COLO668 (cell line): ENCODE data around the gene TRDN.
"Not testable (repeated sequence)": the region's sequence is repeated elsewhere in the genome, so short reads cannot be mapped to it uniquely, and the experiment has no call there.

Experiments
- DNase-seq: peaks from one replicate; lab custom pipeline; 2025; ENCODE audit not compliant: unreplicated experiment; lab: John Stamatoyannopoulos, UW

Gene TRDN

GRCh38 chr6:123632641-123633040 is 4.1 kb downstream of the TRDN start:
- no peak for DNase-seq

GRCh38 chr6:123629258-123629941 is 7.3 kb downstream of the TRDN start:
- no peak for DNase-seq

DNA sequence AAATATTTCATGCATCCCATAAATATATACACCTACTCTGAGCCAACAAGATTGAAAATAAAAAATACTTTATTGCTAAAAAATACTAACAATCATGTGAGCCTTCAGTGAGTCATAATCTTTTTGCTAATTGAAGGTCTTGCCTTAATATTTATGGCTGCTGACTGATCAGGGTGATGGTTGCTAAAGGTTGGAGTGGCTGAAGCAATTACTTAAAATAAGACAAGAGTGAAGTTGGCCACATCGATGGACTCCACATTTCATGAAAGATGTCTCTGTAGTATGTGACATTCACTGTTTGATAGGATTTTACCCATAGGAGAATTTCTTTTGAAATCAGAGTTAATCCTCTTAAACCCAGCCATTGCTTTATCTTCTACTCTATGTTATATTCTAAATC is 11.1 kb downstream of the TRDN start:
- no peak for DNase-seq

- DNase-seq = no peak
Measured at GRCh38 chr6:123622780-123623179, 14.0 kb downstream of the TRDN start.

GRCh38 chr6:123619156-123619555 is 17.6 kb downstream of the TRDN start:
- DNase-seq = no peak

DNA sequence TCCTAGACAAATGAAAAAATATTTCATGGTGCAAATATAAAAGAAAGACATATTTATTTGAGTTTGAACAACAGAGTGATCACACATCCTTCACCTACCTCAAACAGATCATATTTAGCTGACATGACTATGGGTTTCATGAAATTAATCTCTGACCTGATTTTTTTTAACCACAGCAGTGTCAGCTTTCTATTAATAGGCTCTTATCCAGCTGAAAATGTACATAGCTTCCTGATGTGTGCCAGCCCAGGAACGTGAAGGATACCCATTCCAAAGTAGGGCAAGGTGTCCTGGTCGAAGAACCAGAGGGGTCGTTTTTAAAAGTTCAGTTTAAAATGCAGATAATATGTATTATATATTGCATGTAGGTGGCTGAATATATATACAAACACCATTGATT is 19.8 kb downstream of the TRDN start:
- no peak for DNase-seq

GRCh38 chr6:123616016-123616415 is 20.7 kb downstream of the TRDN start:
- no peak for DNase-seq

DNA sequence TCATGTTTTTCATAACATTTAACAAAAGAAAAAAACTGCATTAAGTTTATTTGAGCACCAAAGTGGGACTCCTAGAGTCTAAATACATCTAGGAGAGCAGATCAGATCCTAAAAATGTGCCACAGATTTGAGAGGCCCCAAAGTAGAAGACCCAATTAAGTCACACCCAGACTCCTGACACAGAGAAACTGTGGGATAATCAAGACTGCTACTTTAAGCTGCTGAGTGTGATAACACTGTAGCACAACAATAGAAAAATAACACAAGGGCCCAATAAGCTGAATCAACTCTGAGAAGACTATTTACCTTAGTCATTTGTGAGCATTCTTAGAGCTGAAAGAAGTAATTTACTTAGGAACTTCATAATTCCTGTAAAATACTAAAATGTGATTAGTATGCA is 26.0 kb downstream of the TRDN start:
- DNase-seq = no peak

GRCh38 chr6:123604067-123604466 is 32.7 kb downstream of the TRDN start:
- no peak for DNase-seq

DNA sequence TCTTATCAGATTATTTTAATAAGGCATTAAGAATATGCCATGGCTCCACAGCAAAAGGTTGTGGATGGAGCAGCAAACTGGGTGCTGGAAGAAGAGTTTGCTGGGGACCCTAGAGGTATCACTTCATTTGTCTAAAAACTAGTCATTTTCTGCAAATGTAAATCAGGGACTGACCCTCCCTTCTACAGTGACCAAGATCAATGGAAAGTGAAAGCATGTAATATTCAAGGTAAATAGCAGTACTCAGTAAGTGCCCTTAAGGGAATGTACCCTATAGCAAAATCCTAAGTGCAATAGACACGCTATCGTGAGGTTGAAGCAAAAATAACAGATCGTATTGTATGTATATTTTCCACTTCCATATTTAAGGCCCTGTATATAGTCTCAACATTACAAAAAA is 38.7 kb downstream of the TRDN start:
- no peak for DNase-seq

- DNase-seq = no peak
Measured at GRCh38 chr6:123594776-123595175, 42.0 kb downstream of the TRDN start.

DNA sequence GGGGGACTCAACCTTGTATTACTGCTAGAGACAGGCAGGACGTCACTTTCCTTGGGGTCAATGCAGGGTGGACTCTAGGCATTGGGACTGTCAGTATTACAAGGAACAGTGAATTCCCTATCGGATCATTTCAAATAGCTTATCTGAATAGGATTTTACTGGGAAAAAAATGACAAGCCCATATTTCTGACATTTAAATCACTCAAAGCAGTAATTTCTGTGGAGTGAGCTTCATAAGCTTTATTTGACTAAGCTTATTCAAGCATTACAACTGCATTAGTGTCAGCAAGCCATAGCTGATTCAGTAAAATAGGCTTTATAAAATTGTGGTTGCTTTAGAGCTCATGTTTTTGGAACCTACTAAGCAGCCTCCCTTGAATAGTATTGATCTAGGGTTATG is 44.3 kb downstream of the TRDN start:
- DNase-seq = no peak

DNA sequence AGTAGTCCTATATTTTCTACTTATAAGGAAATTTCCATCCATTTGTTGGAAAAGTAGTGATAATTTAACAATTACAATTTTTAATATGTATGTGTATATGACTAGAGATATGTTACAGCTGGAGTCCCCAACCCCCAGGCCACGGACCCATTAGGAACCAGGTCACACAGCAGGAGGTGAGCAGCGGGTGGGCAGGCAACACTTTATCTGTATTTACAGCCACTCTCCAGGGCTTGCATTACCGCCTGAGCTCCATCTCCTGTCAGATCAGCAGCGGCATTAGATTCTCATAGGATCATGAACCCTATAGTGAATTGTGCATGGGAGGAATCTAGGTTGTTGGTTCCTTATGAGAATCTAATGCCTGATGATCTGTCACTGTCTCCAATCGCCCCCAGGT is 46.8 kb downstream of the TRDN start:
- no peak for DNase-seq

- no peak for DNase-seq
Measured at GRCh38 chr6:123589317-123589716, 47.4 kb downstream of the TRDN start.

- no peak for DNase-seq
Measured at GRCh38 chr6:123588546-123588895, 48.2 kb downstream of the TRDN start.

- DNase-seq = no peak
Measured at GRCh38 chr6:123587838-123588545, 48.8 kb downstream of the TRDN start.

DNA sequence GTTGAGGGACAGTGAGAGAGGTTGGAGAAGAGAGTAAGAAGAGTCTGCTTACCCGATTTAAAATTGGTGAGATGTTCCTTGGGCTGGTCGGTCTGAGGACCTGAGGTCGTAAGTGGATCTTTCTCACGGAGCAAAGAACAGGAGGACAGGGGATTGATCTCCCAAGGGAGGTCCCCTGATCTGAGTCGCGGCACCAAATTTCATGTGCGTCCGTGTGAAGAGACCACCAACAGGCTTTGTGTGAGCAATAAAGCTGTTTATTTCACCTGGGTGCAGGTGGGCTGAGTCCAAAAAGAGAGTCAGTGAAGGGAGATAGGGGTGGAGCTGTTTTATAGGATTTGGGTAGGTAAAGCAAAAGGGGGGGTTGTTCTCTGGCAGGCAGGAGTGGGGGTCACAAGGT is 49.3 kb downstream of the TRDN start:
- not testable (repeated sequence) for DNase-seq

DNA sequence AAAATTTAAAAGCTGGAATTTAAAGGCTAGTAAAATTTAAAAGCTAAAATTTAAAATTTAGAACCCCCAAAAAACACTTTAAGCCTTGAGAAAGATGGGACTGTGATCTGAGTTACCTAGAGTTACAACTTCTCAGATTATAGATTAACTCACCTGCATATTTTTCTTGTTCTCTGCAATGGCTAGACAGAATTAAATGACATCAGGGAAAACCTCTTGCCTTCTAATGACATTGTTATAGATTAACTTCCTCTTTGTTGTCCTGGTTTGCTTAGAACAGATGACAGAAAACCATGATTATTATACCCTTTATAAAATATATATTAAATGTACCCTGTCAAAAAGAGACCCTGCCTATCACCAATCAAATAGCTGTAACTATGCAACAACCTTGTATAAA is 56.4 kb downstream of the TRDN start:
- DNase-seq = no peak

DNA sequence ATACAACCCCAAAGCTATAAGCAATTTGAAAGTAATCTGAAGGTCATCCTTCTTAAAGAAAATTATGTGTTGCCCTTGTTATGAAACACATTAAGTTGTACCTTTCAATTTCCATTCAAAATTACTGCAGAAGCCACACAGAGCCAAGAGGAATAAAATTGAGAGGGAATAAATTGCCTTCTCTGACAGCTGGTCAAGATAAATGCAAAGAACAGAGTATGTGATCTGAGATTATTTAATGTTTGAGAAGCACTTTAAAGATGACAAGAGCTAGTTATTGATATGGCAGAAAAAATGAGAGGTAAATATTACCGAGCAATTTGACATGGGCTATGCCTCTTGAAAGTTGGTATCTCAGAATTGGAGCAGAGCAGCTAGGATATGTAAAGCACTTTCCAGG is 61.6 kb downstream of the TRDN start:
- DNase-seq = no peak

GRCh38 chr6:123570813-123571684 is 65.7 kb downstream of the TRDN start:
- no peak for DNase-seq

DNA sequence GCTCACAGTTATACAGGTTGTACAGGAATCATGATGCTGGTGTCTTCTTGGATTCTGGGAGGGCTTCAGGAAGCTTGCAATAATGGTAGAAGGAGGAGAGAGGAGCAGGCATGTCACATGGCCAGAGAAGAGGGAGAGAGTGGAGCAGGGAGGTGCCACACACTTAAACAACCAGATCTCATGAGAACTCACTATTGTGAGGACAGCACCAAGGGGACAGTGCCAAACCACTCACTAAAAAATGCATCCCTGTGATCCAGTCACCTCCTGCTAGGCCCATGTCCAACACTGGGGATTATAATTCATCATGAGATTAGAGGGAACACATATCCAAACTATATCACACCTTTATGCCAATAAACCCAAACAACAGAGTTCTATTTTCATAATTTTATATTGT is 67.2 kb downstream of the TRDN start:
- DNase-seq = no peak

GRCh38 chr6:123565529-123565928 is 71.2 kb downstream of the TRDN start:
- no peak for DNase-seq
